Liver (tissue), 9 donors: ENCODE results near the gene IFNAR2. TPM values are rescaled to one million over a fixed set of nuclear protein-coding genes. Genes with fewer than 3 reads are reported as not detected.
"Not testable (repeated sequence)": the region's sequence is repeated elsewhere in the genome, so short reads cannot be mapped to it uniquely, and the experiment has no call there.

ENCODE experiments used
- DNase-seq: peaks from one replicate; pipeline ENCODE4 v3.0.0-alpha.2; 2017; ENCODE audit warnings: low spot score
- H3K27ac ChIP-seq, 2 donors: one replicate each; pipeline ENCODE4 v1.7.0; 2013; ENCODE audit warnings: inconsistent platforms in 2 of 2, low read length in 2 of 2, control low read depth in 1 of 2, low read depth in 1 of 2, mild to moderate bottlenecking in 1 of 2
- H3K27me3 ChIP-seq, 4 donors: one replicate each; pipeline versions ENCODE4 v1.6.1 to v1.7.0; 2013; ENCODE audit warnings: low read length in 3 of 4, inconsistent platforms in 1 of 4, mild to moderate bottlenecking in 1 of 4, moderate library complexity in 1 of 4; ENCODE audit not compliant: control insufficient read depth in 4 of 4, insufficient read depth in 4 of 4
- H3K36me3 ChIP-seq, 4 donors: one replicate each; pipeline versions ENCODE4 v1.6.1 to v1.7.0; 2013; ENCODE audit warnings: low read length in 3 of 4, mild to moderate bottlenecking in 3 of 4, low read depth in 1 of 4, moderate library complexity in 1 of 4; ENCODE audit not compliant: control insufficient read depth in 4 of 4, insufficient read depth in 3 of 4
- H3K4me1 ChIP-seq, 4 donors: one replicate each; pipeline versions ENCODE4 v1.6.1 to v1.7.0; 2013; ENCODE audit warnings: low read length in 3 of 4, mild to moderate bottlenecking in 3 of 4, moderate library complexity in 1 of 4; ENCODE audit not compliant: control insufficient read depth in 4 of 4, insufficient read depth in 4 of 4
- H3K4me3 ChIP-seq, 3 donors: one replicate each; pipeline versions ENCODE4 v1.6.1 to v1.7.0; 2013; ENCODE audit warnings: low read length in 3 of 3, control low read depth in 1 of 3, low read depth in 1 of 3, mild to moderate bottlenecking in 1 of 3
- H3K9ac ChIP-seq, 2 donors: one replicate each; pipeline ENCODE4 v1.7.0; 2013; ENCODE audit warnings: low read length in 2 of 2, mild to moderate bottlenecking in 2 of 2, moderate library complexity in 2 of 2, control low read depth in 1 of 2, low read depth in 1 of 2
- H3K9me3 ChIP-seq, 4 donors: one replicate each; pipeline versions ENCODE4 v1.6.1 to v1.7.0; 2013; ENCODE audit warnings: low read length in 3 of 4; ENCODE audit not compliant: control insufficient read depth in 4 of 4
- EGR1 ChIP-seq, 2 donors: IDR thresholded peaks; 2 replicates each; pipeline ENCODE4 v1.6.1; 2016 to 2018; ENCODE audit warnings: antibody characterized with exemption in 2 of 2, low read depth in 2 of 2
- FOXA2 ChIP-seq: IDR thresholded peaks from 2 replicates; pipeline ENCODE4 v1.6.1; 2016; ENCODE audit warnings: antibody characterized with exemption
- GABPA ChIP-seq, 2 donors: IDR thresholded peaks in 1 of 2; conservative IDR thresholded peaks in 1 of 2; 2 replicates each; pipeline ENCODE4 v1.6.1; 2016; ENCODE audit warnings: antibody characterized with exemption in 2 of 2, mild to moderate bottlenecking in 1 of 2, moderate library complexity in 1 of 2
- HNF4A ChIP-seq, 2 donors: conservative IDR thresholded peaks; 2 replicates each; pipeline ENCODE4 v1.6.1; 2016; ENCODE audit warnings: antibody characterized with exemption in 2 of 2, mild to moderate bottlenecking in 2 of 2
- NR2F2 ChIP-seq: IDR thresholded peaks from 2 replicates; pipeline ENCODE4 v1.6.1; 2016; ENCODE audit warnings: antibody characterized with exemption
- RAD21 ChIP-seq, 2 donors: IDR thresholded peaks; 2 replicates each; pipeline ENCODE4 v1.6.1; 2016; ENCODE audit warnings: antibody characterized with exemption in 2 of 2, mild to moderate bottlenecking in 2 of 2
- RXRA ChIP-seq, 2 donors: IDR thresholded peaks; 2 replicates each; pipeline ENCODE4 v1.6.1; 2017 to 2018; ENCODE audit warnings: antibody characterized with exemption in 2 of 2, mild to moderate bottlenecking in 1 of 2
- SP1 ChIP-seq: IDR thresholded peaks from 2 replicates; pipeline ENCODE4 v1.6.1; 2018; ENCODE audit warnings: antibody characterized with exemption, mild to moderate bottlenecking
- YY1 ChIP-seq: IDR thresholded peaks from 2 replicates; pipeline ENCODE4 v1.6.1; 2016; ENCODE audit warnings: antibody characterized with exemption, mild to moderate bottlenecking
- WGBS: extraction: QIAGEN DNeasy Blood & Tissue Kit; methylation state at CpG from one replicate; pipeline ENCODE4 v1.1.7; 2013; 5-methylcytosine and 5-hydroxymethylcytosine counted together
- polyA plus RNA-seq, 2 donors: library from polyadenylated mRNA; stranded (reverse) in 1 of 2; unstranded in 1 of 2; fragments of 200-250 nt in 1 of 2; fragments of >200 nt in 1 of 2; fragmentation: Nextera tagmentation in 1 of 2; extraction: Ambion mirVana in 1 of 2; gene quantifications; one replicate each; pipeline versions ENCODE4 v1.2.1 to v1.2.3, GENCODE V29; 2013 to 2015
- total RNA-seq, 2 donors: library from RNA; depleted of rRNA; stranded (reverse); fragments of >200 nt; gene quantifications; one replicate each; pipeline ENCODE4 v1.2.3, GENCODE V29; 2014
- TF ChIP-seq, protein P1 (sequence below): IDR thresholded peaks from 2 replicates; pipeline ENCODE4 v1.6.1; 2016; ENCODE audit warnings: antibody characterized with exemption
- TF ChIP-seq, protein P2 (sequence below): fragments of 150-350 bp; IDR thresholded peaks from 2 replicates; pipeline ENCODE4 v1.5.1; 2017; ENCODE audit warnings: improper control_type of control experiment, low read depth, low read length; ENCODE audit not compliant: missing input control
- TF ChIP-seq, protein P3 (sequence below): IDR thresholded peaks from 2 replicates; pipeline ENCODE4 v1.6.1; 2016; ENCODE audit warnings: antibody characterized with exemption
- TF ChIP-seq, protein P4 (sequence below): IDR thresholded peaks from 2 replicates; pipeline ENCODE4 v1.6.1; 2016; ENCODE audit warnings: antibody characterized with exemption, mild to moderate bottlenecking
- TF ChIP-seq, protein P5 (sequence below): IDR thresholded peaks from 2 replicates; pipeline ENCODE4 v1.6.1; 2016; ENCODE audit warnings: antibody characterized with exemption
- donor health status: healthy.
- donor health status: healthy.
- donor health status: healthy.
- donor health status: healthy.
- donor health status: healthy.

Gene IFNAR2
- total and polyA plus RNA-seq, 4 donors, result 12.6 to 17.0 (median 14.6) TPM

DNA sequence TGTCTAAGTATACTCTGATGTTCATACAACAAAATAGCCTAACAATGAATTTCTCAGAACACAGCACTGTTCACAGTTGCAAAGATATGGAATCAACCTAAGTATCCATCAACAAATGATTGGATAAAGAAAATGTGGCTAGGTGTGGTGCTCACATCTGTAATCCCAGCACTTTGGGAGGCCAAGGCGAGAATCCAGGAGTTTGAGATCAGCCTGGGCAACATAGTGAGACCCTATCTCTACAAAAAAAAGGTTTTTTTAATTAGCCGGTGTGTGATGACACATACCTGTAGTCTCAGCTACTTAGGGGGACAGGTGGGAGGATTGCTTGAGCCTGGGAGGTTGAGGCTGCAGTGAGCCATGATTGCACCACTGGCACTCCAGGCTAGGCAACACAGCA, 10.7 kb downstream of the IFNAR2 start:
- TF ChIP-seq, protein P1, sequence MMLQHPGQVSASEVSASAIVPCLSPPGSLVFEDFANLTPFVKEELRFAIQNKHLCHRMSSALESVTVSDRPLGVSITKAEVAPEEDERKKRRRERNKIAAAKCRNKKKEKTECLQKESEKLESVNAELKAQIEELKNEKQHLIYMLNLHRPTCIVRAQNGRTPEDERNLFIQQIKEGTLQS, result no peak
- TF ChIP-seq, protein P2, sequence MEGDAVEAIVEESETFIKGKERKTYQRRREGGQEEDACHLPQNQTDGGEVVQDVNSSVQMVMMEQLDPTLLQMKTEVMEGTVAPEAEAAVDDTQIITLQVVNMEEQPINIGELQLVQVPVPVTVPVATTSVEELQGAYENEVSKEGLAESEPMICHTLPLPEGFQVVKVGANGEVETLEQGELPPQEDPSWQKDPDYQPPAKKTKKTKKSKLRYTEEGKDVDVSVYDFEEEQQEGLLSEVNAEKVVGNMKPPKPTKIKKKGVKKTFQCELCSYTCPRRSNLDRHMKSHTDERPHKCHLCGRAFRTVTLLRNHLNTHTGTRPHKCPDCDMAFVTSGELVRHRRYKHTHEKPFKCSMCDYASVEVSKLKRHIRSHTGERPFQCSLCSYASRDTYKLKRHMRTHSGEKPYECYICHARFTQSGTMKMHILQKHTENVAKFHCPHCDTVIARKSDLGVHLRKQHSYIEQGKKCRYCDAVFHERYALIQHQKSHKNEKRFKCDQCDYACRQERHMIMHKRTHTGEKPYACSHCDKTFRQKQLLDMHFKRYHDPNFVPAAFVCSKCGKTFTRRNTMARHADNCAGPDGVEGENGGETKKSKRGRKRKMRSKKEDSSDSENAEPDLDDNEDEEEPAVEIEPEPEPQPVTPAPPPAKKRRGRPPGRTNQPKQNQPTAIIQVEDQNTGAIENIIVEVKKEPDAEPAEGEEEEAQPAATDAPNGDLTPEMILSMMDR, result no peak
- TF ChIP-seq EGR1 (IDR thresholded peaks at IDR 0.05; ENCODE audit: low read depth in 2 of 2) (no peak), RXRA (IDR thresholded peaks at IDR 0.05) (no peak), GABPA (IDR thresholded peaks at IDR 0.05 in 1 of 2, conservative IDR thresholded peaks at IDR 0.05 in 1 of 2) (no peak), RAD21 (IDR thresholded peaks at IDR 0.05) (no peak), YY1 (no peak), NR2F2 (no peak), FOXA2 (no peak), HNF4A (conservative IDR thresholded peaks at IDR 0.05) (no peak), SP1 (no peak)
- TF ChIP-seq, protein P3, sequence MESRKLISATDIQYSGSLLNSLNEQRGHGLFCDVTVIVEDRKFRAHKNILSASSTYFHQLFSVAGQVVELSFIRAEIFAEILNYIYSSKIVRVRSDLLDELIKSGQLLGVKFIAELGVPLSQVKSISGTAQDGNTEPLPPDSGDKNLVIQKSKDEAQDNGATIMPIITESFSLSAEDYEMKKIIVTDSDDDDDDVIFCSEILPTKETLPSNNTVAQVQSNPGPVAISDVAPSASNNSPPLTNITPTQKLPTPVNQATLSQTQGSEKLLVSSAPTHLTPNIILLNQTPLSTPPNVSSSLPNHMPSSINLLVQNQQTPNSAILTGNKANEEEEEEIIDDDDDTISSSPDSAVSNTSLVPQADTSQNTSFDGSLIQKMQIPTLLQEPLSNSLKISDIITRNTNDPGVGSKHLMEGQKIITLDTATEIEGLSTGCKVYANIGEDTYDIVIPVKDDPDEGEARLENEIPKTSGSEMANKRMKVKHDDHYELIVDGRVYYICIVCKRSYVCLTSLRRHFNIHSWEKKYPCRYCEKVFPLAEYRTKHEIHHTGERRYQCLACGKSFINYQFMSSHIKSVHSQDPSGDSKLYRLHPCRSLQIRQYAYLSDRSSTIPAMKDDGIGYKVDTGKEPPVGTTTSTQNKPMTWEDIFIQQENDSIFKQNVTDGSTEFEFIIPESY, result no peak
- TF ChIP-seq, protein P4, sequence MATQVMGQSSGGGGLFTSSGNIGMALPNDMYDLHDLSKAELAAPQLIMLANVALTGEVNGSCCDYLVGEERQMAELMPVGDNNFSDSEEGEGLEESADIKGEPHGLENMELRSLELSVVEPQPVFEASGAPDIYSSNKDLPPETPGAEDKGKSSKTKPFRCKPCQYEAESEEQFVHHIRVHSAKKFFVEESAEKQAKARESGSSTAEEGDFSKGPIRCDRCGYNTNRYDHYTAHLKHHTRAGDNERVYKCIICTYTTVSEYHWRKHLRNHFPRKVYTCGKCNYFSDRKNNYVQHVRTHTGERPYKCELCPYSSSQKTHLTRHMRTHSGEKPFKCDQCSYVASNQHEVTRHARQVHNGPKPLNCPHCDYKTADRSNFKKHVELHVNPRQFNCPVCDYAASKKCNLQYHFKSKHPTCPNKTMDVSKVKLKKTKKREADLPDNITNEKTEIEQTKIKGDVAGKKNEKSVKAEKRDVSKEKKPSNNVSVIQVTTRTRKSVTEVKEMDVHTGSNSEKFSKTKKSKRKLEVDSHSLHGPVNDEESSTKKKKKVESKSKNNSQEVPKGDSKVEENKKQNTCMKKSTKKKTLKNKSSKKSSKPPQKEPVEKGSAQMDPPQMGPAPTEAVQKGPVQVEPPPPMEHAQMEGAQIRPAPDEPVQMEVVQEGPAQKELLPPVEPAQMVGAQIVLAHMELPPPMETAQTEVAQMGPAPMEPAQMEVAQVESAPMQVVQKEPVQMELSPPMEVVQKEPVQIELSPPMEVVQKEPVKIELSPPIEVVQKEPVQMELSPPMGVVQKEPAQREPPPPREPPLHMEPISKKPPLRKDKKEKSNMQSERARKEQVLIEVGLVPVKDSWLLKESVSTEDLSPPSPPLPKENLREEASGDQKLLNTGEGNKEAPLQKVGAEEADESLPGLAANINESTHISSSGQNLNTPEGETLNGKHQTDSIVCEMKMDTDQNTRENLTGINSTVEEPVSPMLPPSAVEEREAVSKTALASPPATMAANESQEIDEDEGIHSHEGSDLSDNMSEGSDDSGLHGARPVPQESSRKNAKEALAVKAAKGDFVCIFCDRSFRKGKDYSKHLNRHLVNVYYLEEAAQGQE, result no peak
- TF ChIP-seq, protein P5, sequence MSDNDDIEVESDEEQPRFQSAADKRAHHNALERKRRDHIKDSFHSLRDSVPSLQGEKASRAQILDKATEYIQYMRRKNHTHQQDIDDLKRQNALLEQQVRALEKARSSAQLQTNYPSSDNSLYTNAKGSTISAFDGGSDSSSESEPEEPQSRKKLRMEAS, result no peak
- Histone ChIP-seq H3K36me3 (peaks cover 0 to 9% (median 0%) of the 10 kb centered on the region in 4 donors), H3K27me3 (no peaks in the 10 kb centered on the region), H3K9me3 (no peaks in the 10 kb centered on the region), H3K9ac (no peak overlapping the region), H3K4me1 (peaks cover 8 to 49% (median 20%) of the 10 kb centered on the region in 4 donors), H3K4me3 (no peak overlapping the region), H3K27ac (no peak overlapping the region)
- WGBS, result 94% methylated on average over 2 of the region's 2 CpGs
- no peak for DNase-seq

DNA sequence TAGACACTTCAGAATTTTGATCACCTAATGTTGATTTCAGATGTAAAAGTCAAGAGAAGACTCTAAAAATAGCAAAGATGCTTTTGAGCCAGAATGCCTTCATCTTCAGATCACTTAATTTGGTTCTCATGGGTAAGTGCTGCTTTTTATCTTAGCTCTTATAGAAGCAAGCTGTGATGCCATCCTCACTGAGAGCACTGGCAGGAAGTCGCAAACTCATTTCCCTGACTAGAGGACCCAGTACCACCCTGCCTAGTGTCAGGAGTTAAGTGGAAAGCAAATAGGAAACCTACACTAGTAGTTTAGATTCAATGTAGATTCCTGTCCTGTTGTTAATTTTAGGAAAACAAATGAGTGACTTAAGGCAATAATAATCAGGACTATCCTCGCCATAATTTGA, 12.1 kb downstream of the IFNAR2 start:
- DNase-seq, result no peak
- Histone ChIP-seq H3K4me1 (peaks cover 8 to 55% (median 27%) of the 10 kb centered on the region in 4 donors), H3K36me3 (peaks cover 0 to 16% (median 7%) of the 10 kb centered on the region in 4 donors), H3K27me3 (no peaks in the 10 kb centered on the region), H3K4me3 (no peak overlapping the region), H3K27ac (no peak overlapping the region), H3K9ac (no peak overlapping the region), H3K9me3 (no peaks in the 10 kb centered on the region)
- WGBS, result 92% methylated on average over 2 of the region's 2 CpGs
- TF ChIP-seq YY1, result no peak
- TF ChIP-seq, protein P3, result no peak

DNA sequence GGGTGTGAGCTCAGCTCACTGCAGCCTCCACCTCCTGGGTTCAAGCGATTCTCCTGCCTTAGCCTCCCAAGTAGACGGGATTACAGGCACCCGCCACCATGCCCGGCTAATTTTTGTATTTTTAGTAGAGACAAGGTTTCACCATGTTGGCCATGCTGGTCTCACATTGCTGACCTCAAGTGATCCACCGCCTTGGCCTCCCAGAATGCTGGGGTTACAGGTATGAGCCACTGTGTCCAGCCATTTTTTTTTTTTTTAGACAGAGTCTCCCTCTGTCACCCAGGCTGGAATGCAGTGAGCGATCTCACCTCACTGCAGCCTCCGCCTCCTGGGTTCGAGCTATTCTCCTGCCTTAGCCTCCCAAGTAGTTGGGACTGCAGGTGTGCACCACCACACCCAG, 13.1 kb downstream of the IFNAR2 start:
- Histone ChIP-seq H3K36me3 (peaks cover 5 to 21% (median 13%) of the 10 kb centered on the region in 4 donors), H3K4me1 (peaks cover 6 to 58% (median 27%) of the 10 kb centered on the region in 4 donors)
- not testable (repeated sequence) for H3K4me3 ChIP-seq, H3K27ac ChIP-seq, H3K27me3 ChIP-seq, DNase-seq, H3K9me3 ChIP-seq, H3K9ac ChIP-seq
- 98% methylated on average over 8 of the region's 8 CpGs for WGBS
